Fibroblast of skin of scalp (primary cell): ENCODE data around the gene MATN1.

Source experiments
- DNase-seq: peaks from one replicate; pipeline ENCODE4 v3.0.0-alpha.2; 2013

The MATN1 gene

GRCh38 chr1:30731109-30731805 lies 7.9 kb upstream of the MATN1 start:
- DNase-seq: no peak

- no peak for DNase-seq
Measured at GRCh38 chr1:30730346-30731108, 7.1 kb upstream of the MATN1 start.

GRCh38 chr1:30729901-30730300 lies 6.5 kb upstream of the MATN1 start:
- DNase-seq: no peak

- no peak for DNase-seq
Measured at GRCh38 chr1:30728832-30729638, 5.7 kb upstream of the MATN1 start.

- no peak for DNase-seq
Measured at GRCh38 chr1:30728340-30728739, 5.0 kb upstream of the MATN1 start.

GRCh38 chr1:30727824-30728223 lies 4.4 kb upstream of the MATN1 start:
- DNase-seq: peak; percentile 64

- no peak for DNase-seq
Measured at GRCh38 chr1:30726773-30727684, 3.6 kb upstream of the MATN1 start.

GRCh38 chr1:30726236-30726635 lies 2.9 kb upstream of the MATN1 start:
- no peak for DNase-seq

- DNase-seq: no peak
Measured at GRCh38 chr1:30725450-30726095, 2.2 kb upstream of the MATN1 start.

- no peak for DNase-seq
Measured at GRCh38 chr1:30724655-30725421, 1.5 kb upstream of the MATN1 start.

GRCh38 chr1:30724175-30724574 lies 790 bp upstream of the MATN1 start:
- no peak for DNase-seq

GRCh38 chr1:30721812-30722537 lies 1.4 kb downstream of the MATN1 start:
- no peak for DNase-seq

GRCh38 chr1:30721341-30721793 lies 2.0 kb downstream of the MATN1 start:
- DNase-seq: no peak

GRCh38 chr1:30720271-30721223 lies 2.8 kb downstream of the MATN1 start:
- DNase-seq: no peak

- DNase-seq: peak; percentile 75
Measured at GRCh38 chr1:30719406-30720270, 3.7 kb downstream of the MATN1 start.

GRCh38 chr1:30718636-30719405 lies 4.6 kb downstream of the MATN1 start:
- DNase-seq: peak; percentile 97

GRCh38 chr1:30718091-30718635 lies 5.2 kb downstream of the MATN1 start:
- DNase-seq: peak; percentile 98
